HCT116 (cell line): ENCODE results near the gene FASN. TPM values are rescaled to one million over a fixed set of nuclear protein-coding genes. Genes with fewer than 3 reads are reported as not detected.

Experiments used
- ATAC-seq: fragments of 200-7000 bp; cut with Tn5 transposase; 2 replicates; pipeline ENCODE4 v1.9.1; 2020; ENCODE audit warnings: mild to moderate bottlenecking, moderate library complexity
- BruUV-seq: library from RNA; stranded (reverse); fragments of 400-500 nt; replicated peaks from 2 replicates; lab custom pipeline; 2021; lab: Mats Ljungman, UMichigan
- CTCF ChIA-PET: fragments of 300-600 bp; sonication (Branson Sonifier 250); formaldehyde crosslinking; loops from one replicate; lab custom pipeline; 2021; ENCODE audit warnings: antibody characterized with exemption; lab: Charles Lee
- POLR2A ChIA-PET: fragments of 300-600, 350-600 bp; sonication (Branson Sonifier 250); formaldehyde crosslinking; loops from one replicate; lab custom pipeline; 2021; ENCODE audit warnings: antibody characterized with exemption; lab: Charles Lee
- RAD21 ChIA-PET, 2 experiments: fragments of 300-600 bp; sonication (Branson Sonifier 250); formaldehyde crosslinking; loops; one replicate each; lab custom pipeline; 2023; ENCODE audit warnings: low total read pairs in 2 of 2; ENCODE audit not compliant: uncharacterized antibody in 2 of 2, unreplicated experiment in 2 of 2, low non-redundant PET in 1 of 2; lab: Charles Lee
- DNase-seq: peaks from one replicate; pipeline ENCODE4 v3.0.0-alpha.2; 2010; ENCODE audit warnings: low read depth, low spot score
- H2AFZ ChIP-seq: fragments of 200-600 bp; shearing (Covaris generic), sonication (generic); 2 replicates; pipeline ENCODE4 v1.6.1; 2017; ENCODE audit warnings: low read depth, mixed run types, mixed read lengths, antibody characterized with exemption, low read length; ENCODE audit not compliant: poor library complexity, severe bottlenecking
- H3K27ac ChIP-seq: 2 replicates; pipeline ENCODE4 v1.5.1; 2012; ENCODE audit warnings: low read depth, low read length
- H3K27me3 ChIP-seq: fragments of 200-600 bp; sonication (generic); 2 replicates; pipeline ENCODE4 v1.6.1; 2016; ENCODE audit warnings: mixed run types, low read length, mixed read lengths; ENCODE audit not compliant: insufficient read depth
- H3K36me3 ChIP-seq, 2 experiments: fragments of 200-500 bp in 1 of 2; fragments of 200-600 bp in 1 of 2; sonication (Bioruptor generic) in 1 of 2; sonication (generic) in 1 of 2; 2 replicates each; pipeline versions ENCODE4 v1.5.1 to v1.6.1; 2014 to 2016; ENCODE audit warnings: low read length in 2 of 2, inconsistent platforms in 1 of 2, mixed read lengths in 1 of 2, mixed run types in 1 of 2; ENCODE audit not compliant: insufficient read depth in 2 of 2, control insufficient read depth in 1 of 2
- H3K4me1 ChIP-seq, 2 experiments: fragments of 200-600 bp in 1 of 2; sonication (generic) in 1 of 2; 2 replicates each; pipeline versions ENCODE4 v1.5.1 to v1.6.1; 2012 to 2017; ENCODE audit warnings: low read length in 2 of 2, inconsistent platforms in 1 of 2, mild to moderate bottlenecking in 1 of 2, mixed read lengths in 1 of 2, mixed run types in 1 of 2, moderate library complexity in 1 of 2; ENCODE audit not compliant: insufficient read depth in 2 of 2, control insufficient read depth in 1 of 2
- H3K4me2 ChIP-seq: fragments of 200-600 bp; sonication (generic); 2 replicates; pipeline ENCODE4 v1.6.1; 2017; ENCODE audit warnings: mixed run types, low read length, mixed read lengths
- H3K4me3 ChIP-seq, 2 experiments: fragments of 200-600 bp in 1 of 2; sonication (generic) in 1 of 2; replicated peaks in 1 of 2; 2 replicates each; pipeline ENCODE4 v1.5.1; 2011 to 2016; ENCODE audit warnings: low read length in 2 of 2, control low read depth in 1 of 2, low read depth in 1 of 2, mild to moderate bottlenecking in 1 of 2, mixed read lengths in 1 of 2, mixed run types in 1 of 2
- H3K79me2 ChIP-seq: fragments of 200-600 bp; sonication (generic); 2 replicates; pipeline ENCODE4 v1.6.1; 2017; ENCODE audit warnings: mild to moderate bottlenecking, mixed run types, low read length, moderate library complexity, mixed read lengths; ENCODE audit not compliant: insufficient read depth
- H3K9ac ChIP-seq: fragments of 200-600 bp; sonication (generic); 2 replicates; pipeline ENCODE4 v1.6.1; 2016; ENCODE audit warnings: low read length, mixed read lengths
- H3K9me2 ChIP-seq: fragments of 200-600 bp; sonication (generic), shearing (Covaris generic); 2 replicates; pipeline ENCODE4 v1.6.1; 2017; ENCODE audit warnings: mixed run types, mild to moderate bottlenecking, moderate library complexity; ENCODE audit not compliant: insufficient read depth
- H3K9me3 ChIP-seq, 2 experiments: fragments of 200-500 bp in 1 of 2; fragments of 200-600 bp in 1 of 2; sonication (Bioruptor generic) in 1 of 2; sonication (generic) in 1 of 2; 2 replicates each; pipeline ENCODE4 v1.6.1; 2014 to 2017; ENCODE audit warnings: low read length in 2 of 2, mixed read lengths in 2 of 2, inconsistent platforms in 1 of 2, low read depth in 1 of 2, mild to moderate bottlenecking in 1 of 2, mixed run types in 1 of 2, moderate library complexity in 1 of 2; ENCODE audit not compliant: control insufficient read depth in 1 of 2, insufficient read depth in 1 of 2
- H4K20me1 ChIP-seq: fragments of 200-600 bp; sonication (generic), shearing (Covaris generic); 2 replicates; pipeline ENCODE4 v1.6.1; 2017; ENCODE audit warnings: mixed run types, mild to moderate bottlenecking, moderate library complexity; ENCODE audit not compliant: insufficient read depth
- CBX3 ChIP-seq: IDR thresholded peaks from 2 replicates; pipeline ENCODE4 v1.6.1; 2012; ENCODE audit warnings: low read depth
- EZH2phosphoT487 ChIP-seq: fragments of 200-600 bp; IDR thresholded peaks from 2 replicates; pipeline ENCODE4 v1.6.1; 2018; ENCODE audit warnings: antibody characterized with exemption, borderline replicate concordance
- FOSL1 ChIP-seq: IDR thresholded peaks from 2 replicates; pipeline ENCODE4 v1.6.1; 2012; ENCODE audit warnings: low read depth
- JUND ChIP-seq: IDR thresholded peaks from 2 replicates; pipeline ENCODE4 v1.6.1; 2012
- SIN3A ChIP-seq: IDR thresholded peaks from 2 replicates; pipeline ENCODE4 v1.6.1; 2012; ENCODE audit warnings: low read depth
- SP1 ChIP-seq: IDR thresholded peaks from 2 replicates; pipeline ENCODE4 v1.6.1; 2012; ENCODE audit warnings: low read depth
- YY1 ChIP-seq: IDR thresholded peaks from 2 replicates; pipeline ENCODE4 v1.6.1; 2011; ENCODE audit warnings: low read length, low read depth, moderate library complexity, mild to moderate bottlenecking; ENCODE audit not compliant: insufficient replicate concordance; ENCODE audit errors: extremely low read depth
- intact Hi-C: fragments of 100-400 bp; cut with micrococcal nuclease; formaldehyde crosslinking; loops from 2 replicates; pipeline ENCODE4 v1.10.0; 2022
- total RNA-seq: library from RNA; stranded (reverse); gene quantifications from one replicate; pipeline ENCODE4 v1.2.1, GENCODE V29; 2021; ENCODE audit not compliant: unreplicated experiment
- TF ChIP-seq, protein P1 (sequence below): IDR thresholded peaks from 2 replicates; pipeline ENCODE4 v1.6.1; 2011; ENCODE audit warnings: mild to moderate bottlenecking, low read length, moderate library complexity; ENCODE audit not compliant: insufficient replicate concordance; ENCODE audit errors: extremely low read depth
- TF ChIP-seq, protein P2 (sequence below), 3 experiments: fragments of 200-600 bp in 1 of 3; sonication (generic) in 1 of 3; IDR thresholded peaks in 2 of 3; conservative IDR thresholded peaks in 1 of 3; 2 replicates each; pipeline ENCODE4 v1.5.1; 2012 to 2017; ENCODE audit warnings: low read depth in 2 of 3, low read length in 2 of 3, antibody characterized with exemption in 1 of 3, borderline replicate concordance in 1 of 3, control low read depth in 1 of 3, mild to moderate bottlenecking in 1 of 3, mixed read lengths in 1 of 3, mixed run types in 1 of 3, moderate library complexity in 1 of 3; ENCODE audit not compliant: insufficient read depth in 1 of 3
- TF ChIP-seq, protein P3 (sequence below): IDR thresholded peaks from 2 replicates; pipeline ENCODE4 v1.6.1; 2012; ENCODE audit warnings: low read depth
- TF ChIP-seq, protein P4 (sequence below): IDR thresholded peaks from 2 replicates; pipeline ENCODE4 v1.6.1; 2012

Gene FASN
- total RNA-seq, 1 experiment from 2014 or later = 754 TPM

DNA sequence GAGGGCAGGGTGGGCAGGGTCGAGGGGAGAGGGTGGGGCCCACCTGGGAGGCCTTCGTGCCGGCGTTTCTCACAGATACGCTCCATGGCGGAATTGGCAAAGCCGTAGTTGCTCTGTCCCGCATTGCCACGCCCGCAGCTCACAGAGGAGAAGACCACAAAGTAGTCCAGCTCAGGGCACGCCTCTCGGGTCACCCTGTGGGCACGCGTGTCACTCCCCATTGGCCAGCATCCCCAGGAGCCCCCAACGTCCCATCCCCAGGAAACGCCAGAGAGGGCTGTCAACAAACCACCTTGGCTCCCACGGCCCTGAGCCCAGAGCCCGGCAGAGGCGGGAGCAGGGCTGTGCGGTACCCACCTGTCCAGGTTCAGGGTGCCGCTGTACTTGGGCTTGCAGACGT lies 16.1 kb downstream of the FASN start:
- Histone ChIP-seq H3K4me3 (no peak overlapping the region), H3K9me2 (no peaks in the 10 kb centered on the region), H3K9ac (no peak overlapping the region), H3K9me3 (no peaks in the 10 kb centered on the region), H2AFZ (no peak overlapping the region), H3K4me1 (no peaks in the 10 kb centered on the region), H3K4me2 (no peak overlapping the region), H4K20me1 (peaks cover 9% of the 10 kb centered on the region; the same call in 1 of the 2 replicates), H3K36me3 (peaks cover 62 to 77% of the 10 kb centered on the region in 2 experiments), H3K79me2 (peaks cover 18% of the 10 kb centered on the region; the same call in 1 of the 2 replicates), H3K27ac (no peak overlapping the region), H3K27me3 (no peaks in the 10 kb centered on the region)
- no peak for ATAC-seq
- ChIA-PET POLR2A (interaction anchor here (1.4 kb wide), 1 partner anchor 16 kb away, joined by 4 read pairs; the partner anchor contains the start of gene FASN), RAD21 (no interaction called here), CTCF (no interaction called here)
- intact Hi-C loops = no loop called here
- TF ChIP-seq EZH2phosphoT487 (no peak), JUND (no peak), CBX3 (no peak), FOSL1 (no peak), SP1 (no peak), SIN3A (no peak), YY1 (no peak)
- TF ChIP-seq, protein P1, sequence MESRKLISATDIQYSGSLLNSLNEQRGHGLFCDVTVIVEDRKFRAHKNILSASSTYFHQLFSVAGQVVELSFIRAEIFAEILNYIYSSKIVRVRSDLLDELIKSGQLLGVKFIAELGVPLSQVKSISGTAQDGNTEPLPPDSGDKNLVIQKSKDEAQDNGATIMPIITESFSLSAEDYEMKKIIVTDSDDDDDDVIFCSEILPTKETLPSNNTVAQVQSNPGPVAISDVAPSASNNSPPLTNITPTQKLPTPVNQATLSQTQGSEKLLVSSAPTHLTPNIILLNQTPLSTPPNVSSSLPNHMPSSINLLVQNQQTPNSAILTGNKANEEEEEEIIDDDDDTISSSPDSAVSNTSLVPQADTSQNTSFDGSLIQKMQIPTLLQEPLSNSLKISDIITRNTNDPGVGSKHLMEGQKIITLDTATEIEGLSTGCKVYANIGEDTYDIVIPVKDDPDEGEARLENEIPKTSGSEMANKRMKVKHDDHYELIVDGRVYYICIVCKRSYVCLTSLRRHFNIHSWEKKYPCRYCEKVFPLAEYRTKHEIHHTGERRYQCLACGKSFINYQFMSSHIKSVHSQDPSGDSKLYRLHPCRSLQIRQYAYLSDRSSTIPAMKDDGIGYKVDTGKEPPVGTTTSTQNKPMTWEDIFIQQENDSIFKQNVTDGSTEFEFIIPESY = no peak
- TF ChIP-seq, protein P2, sequence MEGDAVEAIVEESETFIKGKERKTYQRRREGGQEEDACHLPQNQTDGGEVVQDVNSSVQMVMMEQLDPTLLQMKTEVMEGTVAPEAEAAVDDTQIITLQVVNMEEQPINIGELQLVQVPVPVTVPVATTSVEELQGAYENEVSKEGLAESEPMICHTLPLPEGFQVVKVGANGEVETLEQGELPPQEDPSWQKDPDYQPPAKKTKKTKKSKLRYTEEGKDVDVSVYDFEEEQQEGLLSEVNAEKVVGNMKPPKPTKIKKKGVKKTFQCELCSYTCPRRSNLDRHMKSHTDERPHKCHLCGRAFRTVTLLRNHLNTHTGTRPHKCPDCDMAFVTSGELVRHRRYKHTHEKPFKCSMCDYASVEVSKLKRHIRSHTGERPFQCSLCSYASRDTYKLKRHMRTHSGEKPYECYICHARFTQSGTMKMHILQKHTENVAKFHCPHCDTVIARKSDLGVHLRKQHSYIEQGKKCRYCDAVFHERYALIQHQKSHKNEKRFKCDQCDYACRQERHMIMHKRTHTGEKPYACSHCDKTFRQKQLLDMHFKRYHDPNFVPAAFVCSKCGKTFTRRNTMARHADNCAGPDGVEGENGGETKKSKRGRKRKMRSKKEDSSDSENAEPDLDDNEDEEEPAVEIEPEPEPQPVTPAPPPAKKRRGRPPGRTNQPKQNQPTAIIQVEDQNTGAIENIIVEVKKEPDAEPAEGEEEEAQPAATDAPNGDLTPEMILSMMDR (IDR thresholded peaks at IDR 0.05 in 2 of 3, conservative IDR thresholded peaks at IDR 0.05 in 1 of 3; ENCODE audit: borderline replicate concordance in 1 of 3, insufficient read depth in 1 of 3, low read depth in 2 of 3, low read length in 2 of 3) = no peak
- TF ChIP-seq, protein P3, sequence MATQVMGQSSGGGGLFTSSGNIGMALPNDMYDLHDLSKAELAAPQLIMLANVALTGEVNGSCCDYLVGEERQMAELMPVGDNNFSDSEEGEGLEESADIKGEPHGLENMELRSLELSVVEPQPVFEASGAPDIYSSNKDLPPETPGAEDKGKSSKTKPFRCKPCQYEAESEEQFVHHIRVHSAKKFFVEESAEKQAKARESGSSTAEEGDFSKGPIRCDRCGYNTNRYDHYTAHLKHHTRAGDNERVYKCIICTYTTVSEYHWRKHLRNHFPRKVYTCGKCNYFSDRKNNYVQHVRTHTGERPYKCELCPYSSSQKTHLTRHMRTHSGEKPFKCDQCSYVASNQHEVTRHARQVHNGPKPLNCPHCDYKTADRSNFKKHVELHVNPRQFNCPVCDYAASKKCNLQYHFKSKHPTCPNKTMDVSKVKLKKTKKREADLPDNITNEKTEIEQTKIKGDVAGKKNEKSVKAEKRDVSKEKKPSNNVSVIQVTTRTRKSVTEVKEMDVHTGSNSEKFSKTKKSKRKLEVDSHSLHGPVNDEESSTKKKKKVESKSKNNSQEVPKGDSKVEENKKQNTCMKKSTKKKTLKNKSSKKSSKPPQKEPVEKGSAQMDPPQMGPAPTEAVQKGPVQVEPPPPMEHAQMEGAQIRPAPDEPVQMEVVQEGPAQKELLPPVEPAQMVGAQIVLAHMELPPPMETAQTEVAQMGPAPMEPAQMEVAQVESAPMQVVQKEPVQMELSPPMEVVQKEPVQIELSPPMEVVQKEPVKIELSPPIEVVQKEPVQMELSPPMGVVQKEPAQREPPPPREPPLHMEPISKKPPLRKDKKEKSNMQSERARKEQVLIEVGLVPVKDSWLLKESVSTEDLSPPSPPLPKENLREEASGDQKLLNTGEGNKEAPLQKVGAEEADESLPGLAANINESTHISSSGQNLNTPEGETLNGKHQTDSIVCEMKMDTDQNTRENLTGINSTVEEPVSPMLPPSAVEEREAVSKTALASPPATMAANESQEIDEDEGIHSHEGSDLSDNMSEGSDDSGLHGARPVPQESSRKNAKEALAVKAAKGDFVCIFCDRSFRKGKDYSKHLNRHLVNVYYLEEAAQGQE = no peak
- TF ChIP-seq, protein P4, sequence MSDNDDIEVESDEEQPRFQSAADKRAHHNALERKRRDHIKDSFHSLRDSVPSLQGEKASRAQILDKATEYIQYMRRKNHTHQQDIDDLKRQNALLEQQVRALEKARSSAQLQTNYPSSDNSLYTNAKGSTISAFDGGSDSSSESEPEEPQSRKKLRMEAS = no peak
- DNase-seq = no peak
- BruUV-seq = no TSS peak
